ENCODE results near the gene CBR3. TPM values are rescaled to one million over a fixed set of nuclear protein-coding genes. Genes with fewer than 3 reads are reported as not detected.

Gene CBR3
- total RNA-seq, 1 experiment from 2014 or later: 12.9 TPM

DNA sequence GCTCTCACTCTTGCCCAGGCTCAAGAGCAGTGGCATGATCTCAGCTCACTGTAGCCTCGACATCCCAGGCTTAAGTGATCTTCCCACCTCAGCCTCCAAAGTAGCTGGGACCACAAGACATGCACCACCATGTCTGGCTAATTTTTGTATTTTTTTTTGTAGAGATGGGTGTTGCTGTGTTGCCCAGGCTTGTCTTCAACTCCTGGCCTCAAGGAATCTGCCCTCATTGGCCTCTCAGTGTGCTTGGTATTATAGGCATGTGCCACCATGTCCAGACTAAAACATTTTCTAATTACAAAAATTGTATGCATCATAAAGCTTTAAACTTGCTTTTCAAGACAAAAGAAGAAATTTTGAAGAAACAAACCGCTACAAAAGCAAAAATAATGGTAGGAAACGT lies 44.9 kb upstream of the CBR3 start (continued):
- TF ChIP-seq, protein P1, sequence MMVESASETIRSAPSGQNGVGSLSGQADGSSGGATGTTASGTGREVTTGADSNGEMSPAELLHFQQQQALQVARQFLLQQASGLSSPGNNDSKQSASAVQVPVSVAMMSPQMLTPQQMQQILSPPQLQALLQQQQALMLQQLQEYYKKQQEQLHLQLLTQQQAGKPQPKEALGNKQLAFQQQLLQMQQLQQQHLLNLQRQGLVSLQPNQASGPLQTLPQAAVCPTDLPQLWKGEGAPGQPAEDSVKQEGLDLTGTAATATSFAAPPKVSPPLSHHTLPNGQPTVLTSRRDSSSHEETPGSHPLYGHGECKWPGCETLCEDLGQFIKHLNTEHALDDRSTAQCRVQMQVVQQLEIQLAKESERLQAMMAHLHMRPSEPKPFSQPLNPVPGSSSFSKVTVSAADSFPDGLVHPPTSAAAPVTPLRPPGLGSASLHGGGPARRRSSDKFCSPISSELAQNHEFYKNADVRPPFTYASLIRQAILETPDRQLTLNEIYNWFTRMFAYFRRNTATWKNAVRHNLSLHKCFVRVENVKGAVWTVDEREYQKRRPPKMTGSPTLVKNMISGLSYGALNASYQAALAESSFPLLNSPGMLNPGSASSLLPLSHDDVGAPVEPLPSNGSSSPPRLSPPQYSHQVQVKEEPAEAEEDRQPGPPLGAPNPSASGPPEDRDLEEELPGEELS (CRISPR knock-in tag; IDR thresholded peaks at IDR 0.05): no peak
- TF ChIP-seq, protein P2, sequence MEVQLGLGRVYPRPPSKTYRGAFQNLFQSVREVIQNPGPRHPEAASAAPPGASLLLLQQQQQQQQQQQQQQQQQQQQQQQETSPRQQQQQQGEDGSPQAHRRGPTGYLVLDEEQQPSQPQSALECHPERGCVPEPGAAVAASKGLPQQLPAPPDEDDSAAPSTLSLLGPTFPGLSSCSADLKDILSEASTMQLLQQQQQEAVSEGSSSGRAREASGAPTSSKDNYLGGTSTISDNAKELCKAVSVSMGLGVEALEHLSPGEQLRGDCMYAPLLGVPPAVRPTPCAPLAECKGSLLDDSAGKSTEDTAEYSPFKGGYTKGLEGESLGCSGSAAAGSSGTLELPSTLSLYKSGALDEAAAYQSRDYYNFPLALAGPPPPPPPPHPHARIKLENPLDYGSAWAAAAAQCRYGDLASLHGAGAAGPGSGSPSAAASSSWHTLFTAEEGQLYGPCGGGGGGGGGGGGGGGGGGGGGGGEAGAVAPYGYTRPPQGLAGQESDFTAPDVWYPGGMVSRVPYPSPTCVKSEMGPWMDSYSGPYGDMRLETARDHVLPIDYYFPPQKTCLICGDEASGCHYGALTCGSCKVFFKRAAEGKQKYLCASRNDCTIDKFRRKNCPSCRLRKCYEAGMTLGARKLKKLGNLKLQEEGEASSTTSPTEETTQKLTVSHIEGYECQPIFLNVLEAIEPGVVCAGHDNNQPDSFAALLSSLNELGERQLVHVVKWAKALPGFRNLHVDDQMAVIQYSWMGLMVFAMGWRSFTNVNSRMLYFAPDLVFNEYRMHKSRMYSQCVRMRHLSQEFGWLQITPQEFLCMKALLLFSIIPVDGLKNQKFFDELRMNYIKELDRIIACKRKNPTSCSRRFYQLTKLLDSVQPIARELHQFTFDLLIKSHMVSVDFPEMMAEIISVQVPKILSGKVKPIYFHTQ (CRISPR knock-in tag; IDR thresholded peaks at IDR 0.05): no peak

DNA sequence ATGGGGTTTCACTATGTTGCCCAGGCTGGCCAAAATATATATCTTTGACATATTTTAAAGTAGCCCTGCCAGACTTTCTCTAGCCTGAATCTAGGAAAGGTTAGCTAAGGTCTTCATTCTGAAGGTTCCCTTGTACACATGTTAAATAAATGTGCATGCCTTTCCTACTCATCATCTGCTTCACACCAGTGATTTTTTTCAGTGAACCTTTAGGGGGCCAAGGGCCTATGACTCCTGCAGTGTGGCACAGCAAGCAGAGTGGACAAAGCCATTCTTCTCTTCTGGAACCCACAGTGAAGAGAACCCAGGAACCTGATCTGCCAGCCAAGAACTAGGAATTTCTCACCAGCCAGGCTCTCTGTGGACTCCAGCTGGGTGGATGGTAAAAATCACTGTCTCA lies 42.2 kb upstream of the CBR3 start:
- ChIA-PET POLR2A (no interaction called here), CTCF (interaction anchor here (1.9 kb wide), 1 partner anchor 57 kb away, joined by 4 read pairs; no protein-coding TSS in a partner anchor)

More for the DNA sequence above, 42.2 kb upstream of the CBR3 start:
- Mint-ChIP-seq H3K27ac (no peak overlapping the region), H3K9me3 (peaks cover 30% of the 10 kb centered on the region), H3K27me3 (ENCODE audit: low read depth) (peaks cover 8% of the 10 kb centered on the region), H3K4me3 (no peak overlapping the region), H3K36me3 (peaks cover 40% of the 10 kb centered on the region), H3K4me1 (peaks cover 40% of the 10 kb centered on the region)
- TF ChIP-seq, protein P3, sequence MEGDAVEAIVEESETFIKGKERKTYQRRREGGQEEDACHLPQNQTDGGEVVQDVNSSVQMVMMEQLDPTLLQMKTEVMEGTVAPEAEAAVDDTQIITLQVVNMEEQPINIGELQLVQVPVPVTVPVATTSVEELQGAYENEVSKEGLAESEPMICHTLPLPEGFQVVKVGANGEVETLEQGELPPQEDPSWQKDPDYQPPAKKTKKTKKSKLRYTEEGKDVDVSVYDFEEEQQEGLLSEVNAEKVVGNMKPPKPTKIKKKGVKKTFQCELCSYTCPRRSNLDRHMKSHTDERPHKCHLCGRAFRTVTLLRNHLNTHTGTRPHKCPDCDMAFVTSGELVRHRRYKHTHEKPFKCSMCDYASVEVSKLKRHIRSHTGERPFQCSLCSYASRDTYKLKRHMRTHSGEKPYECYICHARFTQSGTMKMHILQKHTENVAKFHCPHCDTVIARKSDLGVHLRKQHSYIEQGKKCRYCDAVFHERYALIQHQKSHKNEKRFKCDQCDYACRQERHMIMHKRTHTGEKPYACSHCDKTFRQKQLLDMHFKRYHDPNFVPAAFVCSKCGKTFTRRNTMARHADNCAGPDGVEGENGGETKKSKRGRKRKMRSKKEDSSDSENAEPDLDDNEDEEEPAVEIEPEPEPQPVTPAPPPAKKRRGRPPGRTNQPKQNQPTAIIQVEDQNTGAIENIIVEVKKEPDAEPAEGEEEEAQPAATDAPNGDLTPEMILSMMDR (IDR thresholded peaks at IDR 0.05): no peak
- TF ChIP-seq, protein P4, sequence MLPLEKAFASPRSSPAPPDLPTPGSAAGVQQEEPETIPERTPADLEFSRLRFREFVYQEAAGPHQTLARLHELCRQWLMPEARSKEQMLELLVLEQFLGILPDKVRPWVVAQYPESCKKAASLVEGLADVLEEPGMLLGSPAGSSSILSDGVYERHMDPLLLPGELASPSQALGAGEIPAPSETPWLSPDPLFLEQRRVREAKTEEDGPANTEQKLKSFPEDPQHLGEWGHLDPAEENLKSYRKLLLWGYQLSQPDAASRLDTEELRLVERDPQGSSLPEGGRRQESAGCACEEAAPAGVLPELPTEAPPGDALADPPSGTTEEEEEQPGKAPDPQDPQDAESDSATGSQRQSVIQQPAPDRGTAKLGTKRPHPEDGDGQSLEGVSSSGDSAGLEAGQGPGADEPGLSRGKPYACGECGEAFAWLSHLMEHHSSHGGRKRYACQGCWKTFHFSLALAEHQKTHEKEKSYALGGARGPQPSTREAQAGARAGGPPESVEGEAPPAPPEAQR (CRISPR knock-in tag; IDR thresholded peaks at IDR 0.05): no peak
- TF ChIP-seq, protein P5, sequence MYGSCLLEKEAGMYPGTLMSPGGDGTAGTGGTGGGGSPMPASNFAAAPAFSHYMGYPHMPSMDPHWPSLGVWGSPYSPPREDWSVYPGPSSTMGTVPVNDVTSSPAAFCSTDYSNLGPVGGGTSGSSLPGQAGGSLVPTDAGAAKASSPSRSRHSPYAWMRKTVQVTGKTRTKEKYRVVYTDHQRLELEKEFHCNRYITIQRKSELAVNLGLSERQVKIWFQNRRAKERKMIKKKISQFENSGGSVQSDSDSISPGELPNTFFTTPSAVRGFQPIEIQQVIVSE (CRISPR knock-in tag; IDR thresholded peaks at IDR 0.05; ENCODE audit: borderline replicate concordance): no peak
- TF ChIP-seq NR1H2 (CRISPR knock-in tag; IDR thresholded peaks at IDR 0.05): no peak
- TF ChIP-seq HMGA2 (CRISPR knock-in tag; IDR thresholded peaks at IDR 0.05): no peak
- no peak for TF ChIP-seq SMAD4 (CRISPR knock-in tag; IDR thresholded peaks at IDR 0.05)
- TF ChIP-seq, protein P2 (CRISPR knock-in tag; IDR thresholded peaks at IDR 0.05): no peak
- TF ChIP-seq, protein P6, sequence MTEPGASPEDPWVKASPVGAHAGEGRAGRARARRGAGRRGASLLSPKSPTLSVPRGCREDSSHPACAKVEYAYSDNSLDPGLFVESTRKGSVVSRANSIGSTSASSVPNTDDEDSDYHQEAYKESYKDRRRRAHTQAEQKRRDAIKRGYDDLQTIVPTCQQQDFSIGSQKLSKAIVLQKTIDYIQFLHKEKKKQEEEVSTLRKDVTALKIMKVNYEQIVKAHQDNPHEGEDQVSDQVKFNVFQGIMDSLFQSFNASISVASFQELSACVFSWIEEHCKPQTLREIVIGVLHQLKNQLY (CRISPR knock-in tag; IDR thresholded peaks at IDR 0.05): no peak
- TF ChIP-seq, protein P7, sequence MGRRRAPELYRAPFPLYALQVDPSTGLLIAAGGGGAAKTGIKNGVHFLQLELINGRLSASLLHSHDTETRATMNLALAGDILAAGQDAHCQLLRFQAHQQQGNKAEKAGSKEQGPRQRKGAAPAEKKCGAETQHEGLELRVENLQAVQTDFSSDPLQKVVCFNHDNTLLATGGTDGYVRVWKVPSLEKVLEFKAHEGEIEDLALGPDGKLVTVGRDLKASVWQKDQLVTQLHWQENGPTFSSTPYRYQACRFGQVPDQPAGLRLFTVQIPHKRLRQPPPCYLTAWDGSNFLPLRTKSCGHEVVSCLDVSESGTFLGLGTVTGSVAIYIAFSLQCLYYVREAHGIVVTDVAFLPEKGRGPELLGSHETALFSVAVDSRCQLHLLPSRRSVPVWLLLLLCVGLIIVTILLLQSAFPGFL (CRISPR knock-in tag; IDR thresholded peaks at IDR 0.05; ENCODE audit: borderline replicate concordance): no peak
- TF ChIP-seq JAZF1 (CRISPR knock-in tag; IDR thresholded peaks at IDR 0.05): no peak
- TF ChIP-seq IRF2 (CRISPR knock-in tag; IDR thresholded peaks at IDR 0.05; ENCODE audit: borderline replicate concordance, low read depth): no peak
- TF ChIP-seq NR2C2 (CRISPR knock-in tag; IDR thresholded peaks at IDR 0.05): no peak
- no peak for TF ChIP-seq ZNF671 (CRISPR knock-in tag; IDR thresholded peaks at IDR 0.05)
- ATAC-seq: no peak
- DNase-seq (ENCODE audit: low spot score): no peak

Data from WTC11 (cell line).